Smooth muscle cell (in vitro differentiated cells): ENCODE measurements around the gene KCNH6. TPM values are rescaled to one million over a fixed set of nuclear protein-coding genes. Genes with fewer than 3 reads are reported as not detected.

Source experiments
- DNase-seq: peaks from one replicate; lab custom pipeline; 2025; ENCODE audit not compliant: unreplicated experiment; lab: John Stamatoyannopoulos, UW
- H2AFZ ChIP-seq: fragments of 200-600 bp; sonication (generic); 2 replicates; pipeline ENCODE4 v1.6.0; 2016; ENCODE audit warnings: antibody characterized with exemption, low read depth, mild to moderate bottlenecking
- H3F3A ChIP-seq: fragments of 200-600 bp; sonication (generic); 2 replicates; pipeline ENCODE4 v1.6.0; 2017; ENCODE audit warnings: antibody characterized with exemption, low read depth
- H3K27ac ChIP-seq: fragments of 200-600 bp; sonication (generic); 2 replicates; pipeline ENCODE4 v1.5.1; 2016; ENCODE audit warnings: low read depth, mild to moderate bottlenecking
- H3K27me3 ChIP-seq: fragments of 200-600 bp; sonication (generic); 2 replicates; pipeline ENCODE4 v1.6.1; 2016; ENCODE audit warnings: low read depth, mild to moderate bottlenecking
- H3K36me3 ChIP-seq: fragments of 200-600 bp; sonication (generic); 2 replicates; pipeline ENCODE4 v1.5.1; 2016; ENCODE audit warnings: low read depth
- H3K4me1 ChIP-seq: fragments of 200-600 bp; sonication (generic); 2 replicates; pipeline ENCODE4 v1.5.1; 2016; ENCODE audit warnings: low read depth
- H3K4me2 ChIP-seq: fragments of 200-600 bp; sonication (generic); 2 replicates; pipeline ENCODE4 v1.6.0; 2016; ENCODE audit warnings: mild to moderate bottlenecking
- H3K4me3 ChIP-seq: fragments of 200-600 bp; sonication (generic); 2 replicates; pipeline ENCODE4 v1.5.1; 2016; ENCODE audit warnings: mild to moderate bottlenecking
- H3K79me2 ChIP-seq: fragments of 200-600 bp; sonication (generic); 2 replicates; pipeline ENCODE4 v1.6.0; 2016; ENCODE audit warnings: low read depth, mild to moderate bottlenecking
- H3K9ac ChIP-seq: fragments of 200-600 bp; sonication (generic); 2 replicates; pipeline ENCODE4 v1.6.0; 2016; ENCODE audit warnings: low read depth
- H3K9me3 ChIP-seq: fragments of 200-600 bp; sonication (generic); replicated peaks from 2 replicates; pipeline ENCODE4 v1.5.1; 2016; ENCODE audit warnings: low read depth
- H4K20me1 ChIP-seq: fragments of 200-600 bp; sonication (generic); 2 replicates; pipeline ENCODE4 v1.6.0; 2016; ENCODE audit warnings: low read depth
- CTCF ChIP-seq: fragments of 200-600 bp; sonication (generic); IDR thresholded peaks from 2 replicates; pipeline ENCODE4 v1.5.1; 2017; ENCODE audit warnings: borderline replicate concordance, mild to moderate bottlenecking, antibody characterized with exemption; ENCODE audit not compliant: insufficient read depth, poor library complexity, severe bottlenecking
- WGBS: methylation state at CpG from one replicate; pipeline ENCODE4 v1.1.7; 2016; ENCODE audit warnings: low lambda C conversion rate; 5-methylcytosine and 5-hydroxymethylcytosine counted together
- polyA plus RNA-seq: library from polyadenylated mRNA; unstranded; fragments of >200 nt; fragmentation: Nextera tagmentation; extraction: Ambion mirVana; gene quantifications from 2 replicates; pipeline ENCODE4 v1.2.1, GENCODE V29; 2016
- total RNA-seq: library from RNA; depleted of rRNA; stranded (reverse); fragments of >200 nt; gene quantifications from 2 replicates; pipeline ENCODE4 v1.2.3, GENCODE V29; 2014

Gene KCNH6
- total and polyA plus RNA-seq, 2 experiments from 2014 or later: not detected

DNA sequence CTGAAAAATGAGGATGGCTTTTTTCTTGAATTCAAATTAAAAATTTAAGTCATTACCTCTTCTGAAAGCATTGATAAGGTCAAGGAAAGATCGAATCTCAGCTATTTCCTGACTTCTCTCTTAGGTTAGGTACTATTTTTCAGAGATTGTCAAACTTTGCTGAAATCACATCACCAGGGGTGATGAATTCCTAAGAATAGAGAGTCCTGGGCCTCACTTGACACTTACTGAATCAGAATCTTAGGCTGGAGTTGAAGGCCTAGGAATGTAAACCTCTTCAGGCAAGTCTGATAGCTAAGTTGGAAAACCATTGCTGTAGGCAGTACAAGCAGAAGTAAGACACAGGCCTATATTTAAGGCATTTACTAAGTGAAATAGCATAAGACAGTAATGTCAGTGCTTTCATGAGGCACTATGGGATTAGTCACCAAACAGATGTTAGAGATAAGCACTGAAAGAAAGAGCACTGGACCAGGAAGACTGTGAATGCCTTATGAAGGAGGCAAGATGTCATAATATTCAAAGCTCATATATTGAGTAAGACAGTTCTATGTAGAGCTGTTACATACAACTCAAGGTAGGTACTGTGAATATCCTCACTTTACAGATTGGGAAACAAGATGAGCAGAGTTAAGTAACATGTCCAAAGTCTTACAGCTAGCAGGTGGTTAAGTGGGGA, 48.6 kb downstream of the KCNH6 start:
- H3K4me1 ChIP-seq: peaks cover 5% of the 10 kb centered on the region
- H4K20me1 ChIP-seq: peaks cover 100% of the 10 kb centered on the region
- WGBS: 91% methylated on average over 1 of the region's 1 CpG
- H3K27me3 ChIP-seq: no peaks in the 10 kb centered on the region
- no peak overlapping the region for H3K4me3 ChIP-seq
- no peaks in the 10 kb centered on the region for H3K36me3 ChIP-seq
- no peaks in the 10 kb centered on the region for H3K9me3 ChIP-seq
- DNase-seq: no peak
- no peak overlapping the region for H2AFZ ChIP-seq
- H3F3A ChIP-seq: no peaks in the 10 kb centered on the region
- H3K79me2 ChIP-seq: peaks cover 93% of the 10 kb centered on the region
- H3K9ac ChIP-seq: no peak overlapping the region
- peak overlapping the region; percentile 2 for H3K4me2 ChIP-seq
- peak overlapping the region; percentile 41 for H3K27ac ChIP-seq
- TF ChIP-seq CTCF: no peak

DNA sequence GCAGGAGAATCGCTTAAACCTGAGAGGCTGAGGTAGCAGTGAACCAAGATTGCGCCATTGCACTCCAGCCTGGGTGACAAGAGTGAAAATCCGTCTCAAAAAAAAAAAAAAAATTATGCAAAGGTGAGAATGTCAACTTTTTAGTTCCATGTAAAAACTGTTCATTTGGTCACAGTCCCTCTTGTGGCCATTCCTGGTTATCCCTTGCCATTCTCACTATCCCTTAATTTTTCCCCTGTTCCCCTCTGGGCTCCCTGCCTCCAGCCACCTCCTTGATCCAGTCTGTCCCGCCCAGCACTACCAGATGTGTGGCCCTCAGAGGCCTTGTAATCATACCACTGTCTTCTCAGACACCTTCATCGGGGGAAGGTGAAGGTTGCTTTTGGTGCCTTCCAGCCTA, 50.5 kb downstream of the KCNH6 start:
- Histone ChIP-seq H2AFZ (no peak overlapping the region), H3K27ac (no peak overlapping the region), H3K4me1 (peaks cover 5% of the 10 kb centered on the region), H3K9ac (no peak overlapping the region), H3K27me3 (no peaks in the 10 kb centered on the region), H3K9me3 (no peaks in the 10 kb centered on the region), H3K36me3 (no peaks in the 10 kb centered on the region), H3K4me3 (no peak overlapping the region), H3F3A (no peaks in the 10 kb centered on the region), H3K79me2 (peaks cover 88% of the 10 kb centered on the region), H4K20me1 (peaks cover 100% of the 10 kb centered on the region), H3K4me2 (no peak overlapping the region)
- DNase-seq: no peak
- TF ChIP-seq CTCF: peak; percentile 23
- WGBS: 88% methylated on average over 5 of the region's 5 CpGs

DNA sequence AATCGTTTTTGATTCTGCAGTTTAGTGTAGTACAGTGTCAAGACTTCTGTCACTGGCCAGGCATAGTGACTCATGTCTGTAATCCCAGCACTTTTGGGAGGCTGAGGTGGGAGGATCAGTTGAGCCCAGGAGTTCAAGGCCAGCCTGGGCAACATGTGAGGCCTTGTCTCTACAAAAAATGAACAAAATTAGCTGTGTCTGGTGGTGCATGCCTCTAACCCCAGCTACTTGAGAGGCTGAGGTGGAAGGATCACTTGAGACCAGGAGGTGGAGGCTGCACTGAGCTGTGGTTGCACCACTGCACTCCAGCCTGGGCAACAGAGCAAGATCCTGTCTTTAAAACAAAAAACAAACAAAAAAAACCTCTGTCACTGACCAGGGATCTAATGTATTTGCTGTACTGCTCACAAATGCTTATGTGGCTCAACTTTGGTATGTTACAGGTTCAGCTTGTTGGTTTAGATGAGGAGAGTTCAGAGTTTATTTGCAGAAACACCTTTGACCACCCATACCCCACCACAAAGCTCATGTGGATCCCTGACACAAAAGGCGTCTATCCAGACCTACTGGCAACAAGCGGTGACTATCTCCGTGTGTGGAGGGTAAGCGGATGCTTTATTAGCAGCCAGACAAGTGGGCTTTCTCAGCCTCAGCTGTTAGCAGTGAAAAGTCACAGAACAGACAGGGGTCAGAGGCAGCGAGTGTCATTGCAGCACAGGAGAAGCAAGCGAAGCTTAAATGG, 55.0 kb downstream of the KCNH6 start:
- H3K4me2 ChIP-seq: no peak overlapping the region
- H3K9me3 ChIP-seq: no peaks in the 10 kb centered on the region
- no peak overlapping the region for H3K27ac ChIP-seq
- 90% methylated on average over 7 of the region's 7 CpGs for WGBS
- no peak for DNase-seq
- no peaks in the 10 kb centered on the region for H3K36me3 ChIP-seq
- no peaks in the 10 kb centered on the region for H3K4me1 ChIP-seq
- no peak for TF ChIP-seq CTCF
- peaks cover 46% of the 10 kb centered on the region for H3K79me2 ChIP-seq
- H2AFZ ChIP-seq: no peak overlapping the region
- peaks cover 93% of the 10 kb centered on the region for H4K20me1 ChIP-seq
- H3K4me3 ChIP-seq: no peak overlapping the region
- H3K27me3 ChIP-seq: no peaks in the 10 kb centered on the region
- no peaks in the 10 kb centered on the region for H3F3A ChIP-seq
- H3K9ac ChIP-seq: no peak overlapping the region

DNA sequence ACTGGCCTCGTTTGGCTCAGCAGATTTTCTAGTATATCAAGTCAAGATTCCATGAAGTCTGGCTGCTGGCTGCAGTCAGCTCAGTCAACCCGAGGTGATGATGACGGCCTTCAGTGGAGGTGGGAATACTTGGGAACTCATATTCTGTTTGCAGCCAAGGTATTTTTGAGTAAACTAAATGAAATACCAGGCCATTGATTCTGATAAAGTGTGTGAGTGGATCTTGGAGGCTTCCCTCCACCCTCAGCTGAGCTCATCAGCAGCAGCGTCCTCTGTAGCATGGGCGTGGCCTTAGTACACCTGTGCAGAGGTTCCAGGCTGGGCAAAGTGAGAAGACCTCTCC, 55.6 kb downstream of the KCNH6 start:
- Histone ChIP-seq H3K9me3 (no peaks in the 10 kb centered on the region), H3K79me2 (peaks cover 40% of the 10 kb centered on the region), H3K27me3 (no peaks in the 10 kb centered on the region), H3K27ac (no peak overlapping the region), H2AFZ (no peak overlapping the region), H3K4me1 (no peaks in the 10 kb centered on the region), H3K4me3 (no peak overlapping the region), H3F3A (no peaks in the 10 kb centered on the region), H3K36me3 (peaks cover 3% of the 10 kb centered on the region), H3K4me2 (no peak overlapping the region), H3K9ac (no peak overlapping the region), H4K20me1 (peaks cover 87% of the 10 kb centered on the region)
- no peak for DNase-seq
- no peak for TF ChIP-seq CTCF
- 82% methylated on average over 5 of the region's 5 CpGs for WGBS
